Measurements from ENCODE around the gene NDUFAF3.

GRCh38 chr3:49029563-49029884, 7.6 kb downstream of the NDUFAF3 start:
- no peak for TF ChIP-seq CTCF (IDR thresholded peaks at IDR 0.05)
- no peak for TF ChIP-seq EZH2 (IDR thresholded peaks at IDR 0.05; ENCODE audit: borderline replicate concordance, insufficient read depth, low read depth, low read length, poor library complexity, severe bottlenecking)
